Smooth muscle cell (in vitro differentiated cells): ENCODE data around the gene ZNF227. TPM values are rescaled to one million over a fixed set of nuclear protein-coding genes. Genes with fewer than 3 reads are reported as not detected.
"Not testable (repeated sequence)": the region's sequence is repeated elsewhere in the genome, so short reads cannot be mapped to it uniquely, and the experiment has no call there.

Experiments used
- DNase-seq: peaks from one replicate; lab custom pipeline; 2025; ENCODE audit not compliant: unreplicated experiment; lab: John Stamatoyannopoulos, UW
- H2AFZ ChIP-seq: fragments of 200-600 bp; sonication (generic); 2 replicates; pipeline ENCODE4 v1.6.0; 2016; ENCODE audit warnings: antibody characterized with exemption, low read depth, mild to moderate bottlenecking
- H3F3A ChIP-seq: fragments of 200-600 bp; sonication (generic); 2 replicates; pipeline ENCODE4 v1.6.0; 2017; ENCODE audit warnings: antibody characterized with exemption, low read depth
- H3K27ac ChIP-seq: fragments of 200-600 bp; sonication (generic); 2 replicates; pipeline ENCODE4 v1.5.1; 2016; ENCODE audit warnings: low read depth, mild to moderate bottlenecking
- H3K27me3 ChIP-seq: fragments of 200-600 bp; sonication (generic); 2 replicates; pipeline ENCODE4 v1.6.1; 2016; ENCODE audit warnings: low read depth, mild to moderate bottlenecking
- H3K36me3 ChIP-seq: fragments of 200-600 bp; sonication (generic); 2 replicates; pipeline ENCODE4 v1.5.1; 2016; ENCODE audit warnings: low read depth
- H3K4me1 ChIP-seq: fragments of 200-600 bp; sonication (generic); 2 replicates; pipeline ENCODE4 v1.5.1; 2016; ENCODE audit warnings: low read depth
- H3K4me2 ChIP-seq: fragments of 200-600 bp; sonication (generic); 2 replicates; pipeline ENCODE4 v1.6.0; 2016; ENCODE audit warnings: mild to moderate bottlenecking
- H3K4me3 ChIP-seq: fragments of 200-600 bp; sonication (generic); 2 replicates; pipeline ENCODE4 v1.5.1; 2016; ENCODE audit warnings: mild to moderate bottlenecking
- H3K79me2 ChIP-seq: fragments of 200-600 bp; sonication (generic); 2 replicates; pipeline ENCODE4 v1.6.0; 2016; ENCODE audit warnings: low read depth, mild to moderate bottlenecking
- H3K9ac ChIP-seq: fragments of 200-600 bp; sonication (generic); 2 replicates; pipeline ENCODE4 v1.6.0; 2016; ENCODE audit warnings: low read depth
- H3K9me3 ChIP-seq: fragments of 200-600 bp; sonication (generic); replicated peaks from 2 replicates; pipeline ENCODE4 v1.5.1; 2016; ENCODE audit warnings: low read depth
- H4K20me1 ChIP-seq: fragments of 200-600 bp; sonication (generic); 2 replicates; pipeline ENCODE4 v1.6.0; 2016; ENCODE audit warnings: low read depth
- CTCF ChIP-seq: fragments of 200-600 bp; sonication (generic); IDR thresholded peaks from 2 replicates; pipeline ENCODE4 v1.5.1; 2017; ENCODE audit warnings: borderline replicate concordance, mild to moderate bottlenecking, antibody characterized with exemption; ENCODE audit not compliant: insufficient read depth, poor library complexity, severe bottlenecking
- WGBS: methylation state at CpG from one replicate; pipeline ENCODE4 v1.1.7; 2016; ENCODE audit warnings: low lambda C conversion rate; 5-methylcytosine and 5-hydroxymethylcytosine counted together
- polyA plus RNA-seq: library from polyadenylated mRNA; unstranded; fragments of >200 nt; fragmentation: Nextera tagmentation; extraction: Ambion mirVana; gene quantifications from 2 replicates; pipeline ENCODE4 v1.2.1, GENCODE V29; 2016
- total RNA-seq: library from RNA; depleted of rRNA; stranded (reverse); fragments of >200 nt; gene quantifications from 2 replicates; pipeline ENCODE4 v1.2.3, GENCODE V29; 2014

Gene ZNF227
- total and polyA plus RNA-seq, 2 experiments from 2014 or later = 5.9 to 14.5 TPM

GRCh38 chr19:44164673-44165512 lies 47.4 kb upstream of the ZNF227 start, which contains the start of gene ZNF226:
TSS of gene ZNF226 (plus strand) at chr19:44165100. CDS start at chr19:44170081, 4,981 bp downstream.
- H2AFZ ChIP-seq = peak within 1 kb of the TSS; percentile 99
- DNase-seq = peak; percentile 36
- H3F3A ChIP-seq = no peaks in the 10 kb centered on the region
- peak within 1 kb of the TSS; percentile 79 for H3K27ac ChIP-seq
- H4K20me1 ChIP-seq = no peaks in the 10 kb centered on the region
- peak within 1 kb of the TSS; percentile 93 for H3K4me3 ChIP-seq
- under 1% methylated on average over 32 of the region's 32 CpGs for WGBS
- no peaks in the 10 kb centered on the region for H3K27me3 ChIP-seq
- peaks cover 34% of the 10 kb centered on the region for H3K79me2 ChIP-seq
- H3K9me3 ChIP-seq = no peaks in the 10 kb centered on the region
- H3K4me2 ChIP-seq = peak within 1 kb of the TSS; percentile 91
- H3K4me1 ChIP-seq = peaks cover 7% of the 10 kb centered on the region
- H3K36me3 ChIP-seq = peaks cover 17% of the 10 kb centered on the region
- TF ChIP-seq CTCF = no peak
- peak within 1 kb of the TSS; percentile 89 for H3K9ac ChIP-seq

- H4K20me1 ChIP-seq, DNase-seq, H3K27ac ChIP-seq, H3K4me2 ChIP-seq, H3K4me3 ChIP-seq, H3K4me1 ChIP-seq, H3K9ac ChIP-seq, H3K27me3 ChIP-seq, H2AFZ ChIP-seq, H3F3A ChIP-seq: not testable (repeated sequence)
- Histone ChIP-seq H3K36me3 (peaks cover 71% of the 10 kb centered on the region), H3K9me3 (peaks cover 15% of the 10 kb centered on the region), H3K79me2 (peaks cover 30% of the 10 kb centered on the region)
- WGBS = 99% methylated on average over 6 of the region's 6 CpGs
Observed at GRCh38 chr19:44170660-44171059, 41.7 kb upstream of the ZNF227 start.

- Histone ChIP-seq H3K9me3 (peaks cover 41% of the 10 kb centered on the region), H3K36me3 (peaks cover 62% of the 10 kb centered on the region), H3K4me2 (no peak overlapping the region), H3K79me2 (no peaks in the 10 kb centered on the region), H3K27ac (no peak overlapping the region), H3K4me3 (no peak overlapping the region), H2AFZ (no peak overlapping the region), H4K20me1 (no peaks in the 10 kb centered on the region), H3K27me3 (no peaks in the 10 kb centered on the region), H3K4me1 (no peaks in the 10 kb centered on the region), H3F3A (peaks cover 7% of the 10 kb centered on the region), H3K9ac (no peak overlapping the region)
- no peak for DNase-seq
- 100% methylated on average over 3 of the region's 3 CpGs for WGBS
- TF ChIP-seq CTCF = no peak
Observed at GRCh38 chr19:44176590-44176989, 35.7 kb upstream of the ZNF227 start.

GRCh38 chr19:44180968-44181367 lies 31.4 kb upstream of the ZNF227 start:
- Histone ChIP-seq H3K36me3 (peaks cover 19% of the 10 kb centered on the region), H3K79me2 (no peaks in the 10 kb centered on the region), H3K4me3 (no peak overlapping the region), H3K9me3 (peaks cover 29% of the 10 kb centered on the region), H3K4me1 (no peaks in the 10 kb centered on the region), H3K9ac (no peak overlapping the region), H3F3A (no peaks in the 10 kb centered on the region), H2AFZ (no peak overlapping the region), H3K27ac (no peak overlapping the region), H3K27me3 (no peaks in the 10 kb centered on the region), H4K20me1 (no peaks in the 10 kb centered on the region), H3K4me2 (no peak overlapping the region)
- no peak for TF ChIP-seq CTCF
- DNase-seq = no peak
